Panc1 (cell line): ENCODE measurements around the gene PDE4A. TPM values are rescaled to one million over a fixed set of nuclear protein-coding genes. Genes with fewer than 3 reads are reported as not detected.

Experiments used
- ATAC-seq: fragments of 200-7000 bp; cut with Tn5 transposase; 2 replicates; pipeline ENCODE4 v1.9.1; 2020; ENCODE audit warnings: mild to moderate bottlenecking, moderate library complexity
- Bru-seq: library from RNA; stranded (reverse); fragments of 400-500 nt; gene quantifications from one replicate; lab custom pipeline; 2021; lab: Mats Ljungman, UMichigan
- BruChase-seq, 2 experiments: library from RNA; stranded (reverse); fragments of 400-500 nt; gene quantifications; one replicate each; lab custom pipeline; 2021; lab: Mats Ljungman, UMichigan
- BruUV-seq: library from RNA; stranded (reverse); fragments of 400-500 nt; replicated peaks from 2 replicates; lab custom pipeline; 2021; lab: Mats Ljungman, UMichigan
- CTCF ChIA-PET: fragments of 300-600 bp; sonication (Branson Sonifier 250); formaldehyde crosslinking; loops from one replicate; lab custom pipeline; 2022; ENCODE audit warnings: antibody characterized with exemption; lab: Charles Lee
- POLR2A ChIA-PET: fragments of 300-600 bp; sonication (Branson Sonifier 250); formaldehyde crosslinking; loops from one replicate; lab custom pipeline; 2022; ENCODE audit warnings: antibody characterized with exemption; lab: Charles Lee
- DNase-seq: peaks from one replicate; pipeline ENCODE4 v3.0.0-alpha.2; 2010; ENCODE audit warnings: low read depth, low spot score
- H3K27ac ChIP-seq: 2 replicates; pipeline ENCODE4 v1.5.1; 2011; ENCODE audit warnings: mild to moderate bottlenecking, low read length, inconsistent platforms
- H3K27me3 ChIP-seq: fragments of 200-500 bp; sonication (Bioruptor generic); 2 replicates; pipeline ENCODE4 v1.6.0; 2014; ENCODE audit warnings: low read length, inconsistent platforms; ENCODE audit not compliant: control insufficient read depth, insufficient read depth
- H3K36me3 ChIP-seq: fragments of 200-500 bp; sonication (Bioruptor generic); 2 replicates; pipeline ENCODE4 v1.5.1; 2014; ENCODE audit warnings: inconsistent platforms, mild to moderate bottlenecking, low read length, moderate library complexity; ENCODE audit not compliant: control insufficient read depth, insufficient read depth
- H3K4me1 ChIP-seq: 2 replicates; pipeline ENCODE4 v1.5.1; 2011; ENCODE audit warnings: inconsistent platforms, mild to moderate bottlenecking, low read length, moderate library complexity; ENCODE audit not compliant: control insufficient read depth, insufficient read depth
- H3K4me3 ChIP-seq, 2 experiments: 2 replicates each; pipeline ENCODE4 v1.5.1; 2011 to 2012; ENCODE audit warnings: low read depth in 2 of 2, low read length in 2 of 2, mild to moderate bottlenecking in 2 of 2, inconsistent platforms in 1 of 2, moderate library complexity in 1 of 2
- H3K9me3 ChIP-seq: fragments of 200-500 bp; sonication (Bioruptor generic); 2 replicates; pipeline ENCODE4 v1.5.1; 2014; ENCODE audit warnings: low read depth, mild to moderate bottlenecking, inconsistent platforms, low read length, moderate library complexity; ENCODE audit not compliant: control insufficient read depth, insufficient read depth
- POLR2AphosphoS5 ChIP-seq: IDR thresholded peaks from 2 replicates; pipeline ENCODE4 v1.6.1; 2012; ENCODE audit warnings: mild to moderate bottlenecking, low read depth, low read length, moderate library complexity
- SIN3A ChIP-seq: IDR thresholded peaks from 2 replicates; pipeline ENCODE4 v1.6.1; 2012; ENCODE audit warnings: low read depth, mild to moderate bottlenecking, low read length, moderate library complexity, borderline replicate concordance; ENCODE audit not compliant: insufficient read depth
- TCF7L2 ChIP-seq: IDR thresholded peaks from 2 replicates; pipeline ENCODE4 v1.6.1; 2011; ENCODE audit warnings: mild to moderate bottlenecking, low read depth, low read length, inconsistent platforms
- in situ Hi-C: cut with HindIII; loops from 2 replicates; pipeline ENCODE4 v1.10.0; 2016; ENCODE audit warnings: low sequenced_read_pairs, low pct_unique_long_range_greater_than_20kb
- intact Hi-C: fragments of 100-400 bp; cut with micrococcal nuclease; formaldehyde crosslinking; loops from one replicate; pipeline ENCODE4 v1.10.0; 2022; ENCODE audit not compliant: unreplicated experiment
- long read RNA-seq: library from polyadenylated mRNA; unstranded; transcript quantifications from one replicate; pipeline ENCODE4 v2.0.0, GENCODE V29; 2021; ENCODE audit not compliant: unreplicated experiment
- polyA plus RNA-seq: library from polyadenylated mRNA; unstranded; fragments of >200 nt; gene quantifications from one replicate; pipeline ENCODE4 v1.2.1, GENCODE V29; 2012; ENCODE audit warnings: missing spikeins; ENCODE audit not compliant: insufficient read length
- total RNA-seq: library from RNA; stranded (reverse); gene quantifications from one replicate; pipeline ENCODE4 v1.2.1, GENCODE V29; 2021; ENCODE audit not compliant: unreplicated experiment
- TF ChIP-seq, protein P1 (sequence below): fragments of 450-650 bp; IDR thresholded peaks from 2 replicates; pipeline ENCODE4 v1.5.1; 2017; ENCODE audit warnings: mild to moderate bottlenecking
- TF ChIP-seq, protein P2 (sequence below), 2 experiments: IDR thresholded peaks; 2 replicates each; pipeline ENCODE4 v1.6.1; 2011 to 2012; ENCODE audit warnings: low read depth in 2 of 2, control low read depth in 1 of 2, low read length in 1 of 2, mild to moderate bottlenecking in 1 of 2, moderate library complexity in 1 of 2; ENCODE audit not compliant: insufficient read depth in 1 of 2

PDE4A gene
- total RNA-seq (25.8 TPM), Bru-seq, nascent RNA (percentile 49 among the genes with signal in this experiment), BruChase-seq, experiment 1, labeled RNA remaining after a 2-hour chase (percentile 63 among the genes with signal in this experiment), BruChase-seq, experiment 2, labeled RNA remaining after a 6-hour chase (percentile 73 among the genes with signal in this experiment)
- 23.8 TPM for polyA plus RNA-seq
- long read RNA-seq, full-length matches to known transcripts, result 15 of 49 reads
- long read RNA-seq, partial matches to known transcripts, result 14 of 49 reads
- long read RNA-seq, other reads (novel, unspliced or antisense), result 20 of 49 reads

DNA sequence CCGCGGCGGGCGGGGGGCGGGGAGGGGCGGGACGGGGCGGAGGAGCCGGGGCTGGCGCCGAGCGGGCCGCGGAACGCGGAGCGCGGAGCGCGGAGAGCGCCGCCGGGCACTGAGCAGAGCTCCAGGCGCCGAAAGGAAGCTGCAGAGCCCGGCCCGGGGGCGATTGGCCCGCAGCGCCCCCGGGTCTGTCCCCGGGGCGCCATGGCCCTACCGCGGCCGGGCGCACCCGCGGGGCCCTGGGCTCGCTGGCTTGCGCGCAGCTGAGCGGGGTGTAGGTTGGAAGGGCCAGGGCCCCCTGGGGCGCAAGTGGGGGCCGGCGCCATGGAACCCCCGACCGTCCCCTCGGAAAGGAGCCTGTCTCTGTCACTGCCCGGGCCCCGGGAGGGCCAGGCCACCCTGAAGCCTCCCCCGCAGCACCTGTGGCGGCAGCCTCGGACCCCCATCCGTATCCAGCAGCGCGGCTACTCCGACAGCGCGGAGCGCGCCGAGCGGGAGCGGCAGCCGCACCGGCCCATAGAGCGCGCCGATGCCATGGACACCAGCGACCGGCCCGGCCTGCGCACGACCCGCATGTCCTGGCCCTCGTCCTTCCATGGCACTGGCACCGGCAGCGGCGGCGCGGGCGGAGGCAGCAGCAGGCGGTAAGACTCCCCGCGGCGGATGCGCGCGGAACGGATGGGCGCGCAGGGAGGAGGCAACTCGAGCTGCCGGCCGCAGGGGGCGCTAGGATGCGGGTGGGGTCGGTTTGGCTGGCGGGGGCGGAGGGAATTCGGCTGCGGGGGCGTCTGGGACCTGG lies at the start of gene PDE4A:
Gene PDE4A (plus strand): TSS at position 95 of the 796 bp plus-strand sequence. CDS start 227 bp downstream, at position 322.
- H3K36me3 ChIP-seq, result no peaks in the 10 kb centered on the region; the same call in 1 of the 2 replicates
- no peak for DNase-seq
- no TSS peak for BruUV-seq
- TF ChIP-seq TCF7L2 (no peak), POLR2AphosphoS5 (no peak), SIN3A (0 out of 2 replicates have a peak, but pooled peaks have one; percentile 51)
- TF ChIP-seq, protein P1, sequence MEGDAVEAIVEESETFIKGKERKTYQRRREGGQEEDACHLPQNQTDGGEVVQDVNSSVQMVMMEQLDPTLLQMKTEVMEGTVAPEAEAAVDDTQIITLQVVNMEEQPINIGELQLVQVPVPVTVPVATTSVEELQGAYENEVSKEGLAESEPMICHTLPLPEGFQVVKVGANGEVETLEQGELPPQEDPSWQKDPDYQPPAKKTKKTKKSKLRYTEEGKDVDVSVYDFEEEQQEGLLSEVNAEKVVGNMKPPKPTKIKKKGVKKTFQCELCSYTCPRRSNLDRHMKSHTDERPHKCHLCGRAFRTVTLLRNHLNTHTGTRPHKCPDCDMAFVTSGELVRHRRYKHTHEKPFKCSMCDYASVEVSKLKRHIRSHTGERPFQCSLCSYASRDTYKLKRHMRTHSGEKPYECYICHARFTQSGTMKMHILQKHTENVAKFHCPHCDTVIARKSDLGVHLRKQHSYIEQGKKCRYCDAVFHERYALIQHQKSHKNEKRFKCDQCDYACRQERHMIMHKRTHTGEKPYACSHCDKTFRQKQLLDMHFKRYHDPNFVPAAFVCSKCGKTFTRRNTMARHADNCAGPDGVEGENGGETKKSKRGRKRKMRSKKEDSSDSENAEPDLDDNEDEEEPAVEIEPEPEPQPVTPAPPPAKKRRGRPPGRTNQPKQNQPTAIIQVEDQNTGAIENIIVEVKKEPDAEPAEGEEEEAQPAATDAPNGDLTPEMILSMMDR, result peak; percentile 90
- TF ChIP-seq, protein P2, sequence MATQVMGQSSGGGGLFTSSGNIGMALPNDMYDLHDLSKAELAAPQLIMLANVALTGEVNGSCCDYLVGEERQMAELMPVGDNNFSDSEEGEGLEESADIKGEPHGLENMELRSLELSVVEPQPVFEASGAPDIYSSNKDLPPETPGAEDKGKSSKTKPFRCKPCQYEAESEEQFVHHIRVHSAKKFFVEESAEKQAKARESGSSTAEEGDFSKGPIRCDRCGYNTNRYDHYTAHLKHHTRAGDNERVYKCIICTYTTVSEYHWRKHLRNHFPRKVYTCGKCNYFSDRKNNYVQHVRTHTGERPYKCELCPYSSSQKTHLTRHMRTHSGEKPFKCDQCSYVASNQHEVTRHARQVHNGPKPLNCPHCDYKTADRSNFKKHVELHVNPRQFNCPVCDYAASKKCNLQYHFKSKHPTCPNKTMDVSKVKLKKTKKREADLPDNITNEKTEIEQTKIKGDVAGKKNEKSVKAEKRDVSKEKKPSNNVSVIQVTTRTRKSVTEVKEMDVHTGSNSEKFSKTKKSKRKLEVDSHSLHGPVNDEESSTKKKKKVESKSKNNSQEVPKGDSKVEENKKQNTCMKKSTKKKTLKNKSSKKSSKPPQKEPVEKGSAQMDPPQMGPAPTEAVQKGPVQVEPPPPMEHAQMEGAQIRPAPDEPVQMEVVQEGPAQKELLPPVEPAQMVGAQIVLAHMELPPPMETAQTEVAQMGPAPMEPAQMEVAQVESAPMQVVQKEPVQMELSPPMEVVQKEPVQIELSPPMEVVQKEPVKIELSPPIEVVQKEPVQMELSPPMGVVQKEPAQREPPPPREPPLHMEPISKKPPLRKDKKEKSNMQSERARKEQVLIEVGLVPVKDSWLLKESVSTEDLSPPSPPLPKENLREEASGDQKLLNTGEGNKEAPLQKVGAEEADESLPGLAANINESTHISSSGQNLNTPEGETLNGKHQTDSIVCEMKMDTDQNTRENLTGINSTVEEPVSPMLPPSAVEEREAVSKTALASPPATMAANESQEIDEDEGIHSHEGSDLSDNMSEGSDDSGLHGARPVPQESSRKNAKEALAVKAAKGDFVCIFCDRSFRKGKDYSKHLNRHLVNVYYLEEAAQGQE (IDR thresholded peaks at IDR 0.05; ENCODE audit: insufficient read depth in 1 of 2, low read depth in 2 of 2, low read length in 1 of 2), result no peak
- in situ Hi-C loops, result no loop called here
- no peaks in the 10 kb centered on the region for H3K9me3 ChIP-seq
- intact Hi-C loops, result no loop called here
- peak; percentile 9 for ATAC-seq
- CTCF ChIA-PET, result interaction anchor here (0.6 kb wide), 1 partner anchor 297 kb away, joined by 3 read pairs; the partner anchor contains the start of gene DNM2
- POLR2A ChIA-PET, result no interaction called here
- H3K27me3 ChIP-seq, result no peaks in the 10 kb centered on the region
- peak within 1 kb of the TSS; percentile 51 to 72 for H3K4me3 ChIP-seq
- H3K27ac ChIP-seq, result peak within 1 kb of the TSS; percentile 82
- H3K4me1 ChIP-seq, result peaks cover 18% of the 10 kb centered on the region

DNA sequence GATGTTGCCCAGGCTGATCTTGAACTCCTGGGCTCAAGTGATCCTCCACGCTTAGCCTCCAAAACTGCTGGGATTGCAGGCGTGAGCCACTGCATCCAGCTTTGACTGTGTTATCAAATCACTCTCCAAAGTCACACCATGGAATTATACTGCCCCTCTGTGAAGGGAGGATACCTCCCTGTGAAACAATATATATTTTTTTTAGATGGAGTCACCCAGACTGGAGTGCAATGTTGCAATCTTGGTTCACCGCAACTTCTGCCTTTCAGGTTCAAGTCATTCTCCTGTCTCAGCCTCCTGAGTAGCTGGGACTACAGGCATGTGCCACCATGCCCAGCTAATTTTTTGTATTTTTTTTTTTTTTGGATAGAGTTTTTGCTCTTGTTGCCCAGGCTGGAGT lies 47.6 kb upstream of the PDE4A start:
- H3K27me3 ChIP-seq, result no peaks in the 10 kb centered on the region
- ATAC-seq (no peak), DNase-seq (no peak)
- no peaks in the 10 kb centered on the region for H3K36me3 ChIP-seq
- ChIA-PET CTCF (no interaction called here), POLR2A (no interaction called here)
- no peaks in the 10 kb centered on the region for H3K9me3 ChIP-seq
- H3K4me1 ChIP-seq, result no peaks in the 10 kb centered on the region
- BruUV-seq, result no TSS peak
- TF ChIP-seq SIN3A, result no peak
- TF ChIP-seq, protein P2 (IDR thresholded peaks at IDR 0.05; ENCODE audit: insufficient read depth in 1 of 2, low read depth in 2 of 2, low read length in 1 of 2), result no peak
- TF ChIP-seq TCF7L2, result no peak
- no peak for TF ChIP-seq POLR2AphosphoS5
- TF ChIP-seq, protein P1, result no peak
- intact Hi-C loops, result no loop called here
- no peak overlapping the region for H3K27ac ChIP-seq
- in situ Hi-C loops, result no loop called here
- H3K4me3 ChIP-seq, result no peak overlapping the region
